Stimulated activated CD4-positive, alpha-beta T cell treated with anti-CD3 and anti-CD28 coated beads, Interleukin-15, amount 100 ng/mL, for 48 hours (primary cell): Measurements from ENCODE around the gene PGM2L1.
"Not testable (repeated sequence)": the region's sequence is repeated elsewhere in the genome, so short reads cannot be mapped to it uniquely, and the experiment has no call there.

ENCODE experiments used
- DNase-seq, 2 donors: peaks; one replicate each; pipeline ENCODE4 v3.0.0-alpha.2; 2020; ENCODE audit warnings: low read depth in 2 of 2

PGM2L1 gene

DNA sequence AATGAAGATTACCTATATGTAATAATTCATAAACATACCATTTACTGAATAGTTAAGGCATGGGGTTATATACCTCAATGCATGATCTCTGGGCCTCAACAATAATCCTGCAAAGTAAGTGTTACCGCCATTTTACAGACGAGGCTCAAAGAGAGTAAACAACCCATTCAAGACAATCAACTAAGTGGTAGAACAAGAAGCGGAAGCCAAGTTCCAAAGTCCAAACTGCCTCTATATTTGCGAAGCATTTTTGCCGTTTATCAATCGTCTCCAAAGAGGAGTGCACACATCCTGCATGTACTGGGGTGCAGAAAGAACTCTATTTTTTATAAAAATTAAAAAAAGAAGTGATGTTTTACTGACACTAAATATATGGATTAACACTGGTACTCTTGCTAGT lies 59.3 kb downstream of the PGM2L1 start:
- no peak for DNase-seq

DNA sequence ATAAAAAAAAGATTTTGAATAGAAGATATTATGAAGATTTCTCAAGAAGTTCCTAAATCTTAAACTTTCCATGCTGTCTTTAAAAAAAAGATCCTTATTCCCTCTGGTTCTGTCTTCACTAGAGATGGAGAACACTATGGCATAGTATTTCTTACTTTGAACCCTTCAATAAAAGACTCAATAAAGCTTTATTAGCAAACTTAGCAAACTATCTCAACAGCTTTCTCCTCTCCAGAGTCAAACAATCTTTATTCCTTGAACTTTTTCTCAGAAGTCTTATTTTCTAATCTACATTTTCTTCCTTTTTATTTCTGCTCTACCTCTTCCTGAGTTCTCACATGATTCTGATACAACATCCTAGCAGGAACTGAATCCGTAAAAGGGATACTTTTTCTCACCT lies 65.0 kb downstream of the PGM2L1 start:
- DNase-seq: no peak

DNA sequence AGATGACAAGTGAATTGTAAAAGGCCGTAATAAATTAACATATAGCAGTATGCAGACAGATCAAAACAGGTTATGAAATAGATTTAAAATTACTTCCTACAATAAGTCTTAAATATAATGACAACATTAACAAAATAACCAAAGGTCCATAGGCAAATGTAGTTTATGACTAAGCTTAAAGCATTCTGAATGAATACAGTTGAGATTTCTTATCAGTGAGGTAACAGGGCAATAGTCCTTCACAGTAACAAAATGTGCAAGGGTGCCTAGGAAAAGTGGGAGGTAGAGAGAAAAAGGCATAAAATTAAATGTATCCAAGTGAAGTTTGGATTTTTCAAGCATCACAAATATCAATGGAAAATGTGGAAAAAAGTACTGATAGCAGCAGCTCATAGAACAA lies 65.9 kb downstream of the PGM2L1 start:
- no peak for DNase-seq

DNA sequence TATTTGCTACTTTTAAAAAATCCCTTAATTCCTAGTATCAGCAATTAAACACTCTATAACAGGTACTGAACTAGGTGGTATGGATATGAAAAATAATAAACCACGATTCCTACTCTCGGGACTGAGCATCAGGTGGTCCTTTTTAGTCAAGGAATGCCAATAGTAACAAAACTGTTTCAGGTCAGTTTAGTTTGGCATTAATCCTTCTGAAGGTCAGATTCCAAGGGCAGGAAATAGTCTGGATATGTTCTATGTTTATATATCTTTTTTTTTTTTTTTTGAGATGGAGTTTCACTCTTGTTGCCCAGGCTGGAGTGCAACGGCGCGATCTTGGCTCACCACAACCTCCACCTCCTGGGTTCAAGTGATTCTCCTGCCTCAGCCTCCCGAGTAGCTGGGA lies 67.2 kb downstream of the PGM2L1 start:
- DNase-seq: not testable (repeated sequence)

DNA sequence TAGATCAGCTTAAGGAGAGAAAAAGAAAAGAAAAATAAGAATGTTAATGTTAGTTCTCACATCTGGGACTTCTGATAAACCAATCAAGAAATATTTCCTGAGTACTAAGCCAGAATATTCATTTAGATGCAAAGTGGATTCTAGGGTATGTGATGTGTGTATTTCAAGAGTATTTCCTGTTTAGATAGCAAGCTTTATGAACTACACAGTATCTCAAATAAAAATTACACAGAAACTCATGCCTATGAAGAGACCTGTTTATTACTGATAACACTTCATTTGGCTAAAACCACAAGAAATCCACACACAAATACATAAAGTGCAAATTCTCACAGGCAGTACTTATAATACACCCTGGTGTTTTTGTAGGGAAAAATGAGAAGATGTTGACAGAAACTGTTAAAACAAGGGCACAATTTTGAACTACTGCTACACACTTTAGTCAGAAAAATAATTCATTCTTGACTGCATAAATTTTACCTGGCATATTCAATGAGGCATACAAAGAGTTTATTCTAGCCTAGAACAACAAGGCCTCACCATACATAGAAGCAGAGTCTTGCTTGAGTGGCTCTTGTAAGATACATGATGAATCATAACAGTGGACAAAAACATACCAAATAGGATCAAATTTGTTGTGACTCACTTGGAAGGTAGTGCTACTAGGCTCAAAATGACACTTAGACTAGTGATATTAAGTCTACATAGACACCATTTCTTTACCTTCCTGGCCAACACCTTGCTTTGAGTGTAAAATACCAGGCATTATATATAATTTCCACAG lies 68.0 kb downstream of the PGM2L1 start:
- DNase-seq: no peak

DNA sequence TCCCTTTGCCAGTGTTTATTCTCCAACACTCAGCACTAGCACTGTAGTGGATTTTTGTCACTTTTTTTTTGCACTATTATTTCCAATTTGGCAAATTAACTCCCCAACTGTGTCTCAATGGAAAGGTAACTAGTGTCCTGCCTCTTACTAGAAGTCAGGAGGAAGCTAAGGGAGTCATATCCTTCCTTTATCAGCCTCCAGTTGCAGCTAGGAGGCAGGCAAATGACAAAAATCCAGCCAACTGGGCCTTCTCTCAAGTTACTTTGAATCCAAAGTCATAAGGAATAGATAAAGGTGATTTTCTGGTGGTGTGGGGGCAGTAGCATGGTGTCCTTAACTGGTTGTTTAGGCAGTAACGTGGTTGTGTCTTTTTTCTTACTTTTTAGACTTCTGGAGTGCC lies 71.2 kb downstream of the PGM2L1 start:
- no peak for DNase-seq

DNA sequence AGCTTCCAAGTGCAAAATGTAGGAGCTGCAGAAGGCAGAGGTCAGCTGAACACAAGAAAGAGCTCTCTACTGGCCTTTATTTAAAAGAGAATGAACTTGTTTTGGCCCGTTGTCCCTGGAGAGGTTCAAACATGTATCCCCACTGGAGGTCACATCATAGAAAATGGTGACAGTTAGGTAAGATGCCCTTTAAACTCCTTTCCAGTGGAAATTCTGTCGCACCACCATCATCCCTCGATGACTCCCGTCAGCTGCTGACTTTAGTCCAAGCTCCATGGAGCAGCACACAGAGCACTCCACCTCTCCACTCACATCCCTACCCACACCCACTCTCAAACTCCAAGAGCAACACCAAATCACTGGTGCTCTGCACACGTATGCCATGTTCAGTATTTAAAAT lies 71.6 kb downstream of the PGM2L1 start:
- DNase-seq: no peak

DNA sequence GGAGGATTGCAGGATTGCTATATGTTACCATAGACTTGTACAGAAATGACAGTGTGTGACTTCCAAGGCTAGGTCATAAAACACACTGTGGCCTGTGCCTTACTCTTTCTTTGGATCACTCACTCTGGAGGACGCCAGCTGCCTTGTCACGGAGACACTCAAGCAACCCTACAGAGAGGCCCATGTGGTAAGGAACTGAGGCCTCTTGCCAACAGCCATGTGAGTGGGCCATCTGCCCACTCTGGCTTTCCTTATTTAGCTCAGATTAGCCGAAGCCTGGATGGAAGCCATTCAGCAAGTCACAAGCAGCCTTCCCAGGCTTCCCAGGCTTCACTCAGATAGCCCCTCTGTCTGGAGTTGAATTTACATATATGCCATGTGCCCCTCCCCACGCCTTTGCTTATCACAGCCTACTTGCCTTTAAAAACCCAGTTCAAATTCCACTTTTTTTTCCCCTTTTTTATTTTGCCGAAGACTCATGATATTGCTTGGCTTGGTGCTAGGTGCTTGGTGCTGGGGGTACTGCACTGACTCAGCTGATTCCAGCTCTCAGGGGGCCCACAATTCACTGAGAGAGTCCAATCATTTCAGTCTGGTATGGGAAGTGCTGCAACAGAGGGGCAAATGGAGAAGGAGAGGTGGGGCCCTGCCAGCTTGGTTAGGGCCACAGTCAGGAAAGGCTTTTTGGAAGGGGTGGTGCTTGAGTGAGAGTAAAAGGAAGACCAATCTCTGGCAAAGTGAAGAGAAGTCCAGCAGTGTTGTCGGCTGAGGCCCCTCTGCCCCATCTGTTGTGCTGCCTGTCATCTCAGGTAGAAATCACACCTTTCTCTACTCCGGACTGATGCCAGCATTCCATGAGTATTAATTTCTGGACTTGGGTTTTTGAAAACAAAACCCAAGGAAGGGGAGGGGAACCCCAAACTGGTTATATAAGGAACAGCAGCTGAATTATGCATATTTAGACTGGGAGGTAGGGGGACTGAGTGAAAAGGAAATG lies 72.3 kb downstream of the PGM2L1 start:
- DNase-seq: no peak

DNA sequence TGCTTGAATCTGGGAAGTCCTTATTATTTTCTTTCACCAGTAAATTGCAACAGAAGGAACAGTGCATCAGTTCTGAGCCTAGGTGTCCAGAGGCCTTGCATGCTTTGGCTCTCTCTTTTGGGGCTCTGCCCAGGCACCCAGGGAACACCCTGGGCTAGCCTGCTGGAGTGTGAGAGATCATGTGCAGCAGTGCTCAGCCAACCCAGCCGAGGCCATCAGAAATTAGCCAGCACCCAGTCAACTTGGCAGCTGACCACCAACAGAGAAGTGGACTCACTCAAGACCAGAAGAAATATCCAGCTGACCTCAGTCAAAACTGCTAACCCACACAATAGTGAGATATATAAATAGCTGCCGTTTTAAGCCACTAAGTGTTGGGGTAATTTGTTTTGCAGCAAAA lies 75.6 kb downstream of the PGM2L1 start:
- DNase-seq: no peak

DNA sequence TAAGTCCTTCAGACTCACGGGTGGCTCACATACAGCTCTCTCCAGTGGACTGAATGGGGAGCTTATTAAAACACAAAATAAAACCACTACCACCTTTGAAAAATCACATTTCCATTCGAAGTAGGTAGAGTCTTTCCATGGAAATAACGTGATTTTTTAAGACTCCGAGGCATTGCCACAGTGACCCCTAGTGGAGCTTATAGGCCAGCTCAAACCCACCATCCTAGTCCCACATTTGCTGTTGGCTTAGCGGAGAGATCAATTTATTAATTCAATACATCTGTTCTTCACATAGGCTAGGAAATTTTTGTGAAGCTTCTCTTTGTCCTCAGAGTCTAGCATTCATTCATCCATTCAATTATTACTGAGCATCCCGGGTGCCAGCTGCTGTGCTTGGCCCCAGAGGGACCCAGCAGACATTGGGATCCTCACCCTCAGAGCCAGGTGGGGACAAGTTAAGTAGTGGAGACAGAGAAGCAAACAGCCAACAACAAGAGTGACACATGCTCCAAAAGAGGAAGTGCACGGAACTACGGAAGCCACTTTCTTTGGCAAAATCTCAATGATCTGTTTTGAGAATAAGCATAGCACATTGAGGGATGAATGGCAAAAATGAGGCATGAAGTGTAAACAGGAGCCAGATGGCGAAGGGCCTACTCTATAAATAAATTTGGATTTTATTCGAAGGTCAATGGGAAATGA lies 76.6 kb downstream of the PGM2L1 start:
- DNase-seq: no peak

DNA sequence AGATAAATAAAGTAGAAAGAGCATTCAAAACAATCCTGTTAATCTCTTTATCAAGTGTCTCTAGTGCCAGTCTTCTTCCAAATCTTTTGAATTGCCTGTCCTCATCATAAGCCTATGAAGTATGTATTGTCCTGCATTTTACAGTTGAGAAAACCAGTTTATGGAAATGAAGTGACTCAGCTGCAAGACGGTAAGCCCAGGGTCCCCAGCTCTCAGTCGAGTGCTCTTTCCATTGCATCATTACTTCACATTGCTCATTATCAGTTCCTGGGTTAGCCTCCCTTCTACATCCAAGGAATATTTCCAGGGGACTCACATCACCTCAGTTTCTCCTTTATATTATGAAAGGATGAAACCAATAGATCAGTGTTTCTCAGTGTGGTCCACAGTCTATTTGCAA lies 77.7 kb downstream of the PGM2L1 start:
- DNase-seq: no peak

DNA sequence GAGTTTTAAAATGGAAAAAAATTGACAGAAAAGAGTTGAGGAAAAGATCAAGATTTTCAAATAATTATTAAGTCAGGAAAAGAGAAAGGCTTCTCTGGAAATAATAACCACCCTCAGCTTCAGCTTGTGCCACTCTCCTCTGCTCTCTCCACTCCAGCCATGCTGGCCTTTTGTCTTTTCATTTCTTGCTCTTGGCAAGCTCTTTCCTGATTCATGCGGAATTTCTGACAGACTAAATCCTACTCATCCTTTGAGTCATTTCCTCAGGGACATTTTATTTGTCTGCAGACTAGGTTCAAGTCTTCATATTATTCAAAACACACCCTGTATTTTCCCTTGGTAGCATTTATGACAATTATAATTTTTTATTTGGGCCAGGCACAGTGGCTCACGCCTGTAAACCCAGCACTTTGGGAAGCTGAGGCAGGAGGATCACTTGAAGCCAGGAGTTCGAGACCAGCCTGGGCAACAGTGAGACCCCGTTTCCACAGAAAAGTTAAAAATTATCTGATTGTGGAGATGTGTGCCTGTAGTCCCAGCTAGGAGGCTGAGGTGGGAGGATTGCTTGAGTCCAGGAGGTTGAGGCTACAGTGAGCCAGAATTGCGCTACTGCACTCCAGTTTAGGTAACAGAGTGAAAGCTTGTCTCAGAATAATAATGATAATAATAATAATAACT lies 79.0 kb downstream of the PGM2L1 start:
- no peak for DNase-seq

DNA sequence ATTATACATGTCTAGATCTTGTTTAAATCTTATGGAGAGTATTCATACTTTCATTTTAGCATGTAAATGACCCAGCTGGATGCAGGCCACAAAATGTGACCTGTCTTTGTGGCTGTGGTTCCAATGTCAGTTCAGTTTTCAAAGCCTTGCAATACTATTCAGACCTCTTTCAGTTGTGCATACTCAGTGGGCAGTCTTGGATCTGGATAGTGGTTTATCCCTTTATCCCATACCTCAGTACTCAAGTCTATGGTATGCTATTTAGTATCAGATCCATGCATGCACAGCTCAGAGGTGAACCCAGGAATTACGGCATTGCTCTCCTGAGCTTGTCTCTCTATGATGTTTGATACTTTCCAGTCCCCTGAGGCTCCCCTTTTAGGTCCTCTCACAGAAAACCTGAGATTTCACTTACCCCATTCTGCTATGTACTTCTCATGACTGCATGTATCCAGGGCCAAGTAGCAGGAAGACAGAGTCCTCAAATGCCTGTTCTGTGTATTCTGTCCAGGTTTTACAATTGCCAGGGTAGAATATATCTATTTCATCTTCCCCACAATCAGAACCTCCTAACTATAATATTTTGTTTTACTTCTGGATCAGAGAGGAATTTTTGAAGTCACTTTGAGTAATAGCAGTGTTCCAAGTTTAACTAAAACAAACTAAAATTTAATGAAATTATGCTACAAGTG lies 79.8 kb downstream of the PGM2L1 start:
- no peak for DNase-seq

DNA sequence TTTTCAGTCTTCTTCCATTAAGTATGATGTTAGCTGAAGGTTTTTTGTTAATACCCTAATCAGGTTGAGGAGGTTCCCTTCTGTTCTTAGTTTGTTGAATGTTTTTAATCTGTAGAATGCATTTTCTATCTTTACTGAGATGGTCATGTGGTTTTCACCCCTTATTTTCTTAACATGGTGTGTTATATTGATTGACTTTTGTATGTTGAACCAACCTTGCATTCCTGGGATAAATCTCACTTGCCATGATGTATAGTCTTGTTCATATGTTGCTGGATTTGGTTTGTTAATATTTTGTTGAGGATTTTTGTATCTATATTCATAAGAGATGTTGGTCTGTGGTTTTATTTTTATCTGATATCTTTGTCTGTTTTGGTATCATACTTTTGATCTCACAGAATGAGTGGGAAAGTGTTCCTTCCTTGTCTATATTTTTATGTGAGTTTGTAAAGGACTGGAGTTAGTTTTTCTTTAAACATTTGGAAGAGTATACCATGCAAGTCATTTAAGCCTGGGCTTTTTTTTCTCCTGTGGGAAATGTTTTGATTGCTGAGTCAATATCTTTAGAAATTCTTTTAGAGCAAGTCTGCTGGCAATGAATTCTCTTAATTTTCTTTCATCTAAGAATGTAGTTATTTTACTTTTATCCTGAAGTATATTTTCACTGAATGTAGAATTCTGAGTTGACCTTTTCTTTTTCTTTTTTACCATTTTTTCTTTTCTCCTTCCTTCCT lies 81.3 kb downstream of the PGM2L1 start:
- DNase-seq: no peak

DNA sequence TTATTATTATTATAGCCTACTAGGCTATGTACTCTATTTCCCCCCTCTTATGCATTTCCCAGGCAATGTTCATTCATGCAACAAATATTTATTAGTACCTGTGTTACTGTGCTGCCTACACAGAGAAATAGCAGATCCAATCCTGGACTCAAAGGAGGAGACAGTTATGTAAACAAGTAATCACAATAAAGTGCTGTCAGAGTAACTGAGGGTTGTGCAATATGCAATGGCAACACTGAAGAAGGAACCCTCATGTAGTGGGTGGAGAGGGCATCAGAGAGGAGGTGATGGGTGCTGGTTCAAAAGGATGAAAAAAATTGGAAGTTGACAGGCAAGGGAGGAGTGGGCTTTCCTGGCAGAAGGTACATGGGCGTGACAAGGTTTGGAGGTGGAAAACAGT lies 85.9 kb downstream of the PGM2L1 start:
- no peak for DNase-seq

DNA sequence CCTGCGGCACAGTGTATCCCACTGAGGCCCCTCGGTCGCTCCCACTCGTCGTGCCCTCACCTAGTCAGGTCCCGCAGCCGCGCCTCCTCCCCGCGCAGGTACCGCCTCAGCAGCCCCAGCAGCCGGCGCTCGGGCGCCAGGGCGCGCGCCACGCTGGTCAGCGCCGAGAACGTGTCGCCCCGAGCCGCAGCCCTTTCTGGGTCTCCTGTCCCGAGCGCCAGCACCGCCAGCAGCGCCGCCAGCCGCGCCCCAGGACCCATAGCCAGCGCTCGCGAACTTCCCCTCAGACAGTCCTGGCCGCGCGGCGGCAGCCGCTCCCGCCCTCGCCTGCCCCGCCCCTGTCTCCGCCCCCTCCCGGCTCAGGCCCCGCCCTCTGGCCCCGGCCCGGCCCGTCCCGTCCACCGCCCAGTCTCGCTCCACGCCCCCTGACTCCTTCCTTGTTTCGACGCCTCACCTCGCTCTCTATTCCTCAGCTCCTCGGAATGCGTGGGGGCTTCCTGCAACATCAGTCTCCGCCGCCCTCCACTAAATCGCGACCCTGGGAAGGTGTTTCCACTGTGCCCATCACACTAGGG lies 86.8 kb downstream of the PGM2L1 start, which contains the start of gene P4HA3:
P4HA3 (minus strand) TSS at position 289 of the 575 bp plus-strand sequence; CDS start at position 260, 29 bp downstream.
- DNase-seq: peak in 1 of 2 donors; percentile 44

DNA sequence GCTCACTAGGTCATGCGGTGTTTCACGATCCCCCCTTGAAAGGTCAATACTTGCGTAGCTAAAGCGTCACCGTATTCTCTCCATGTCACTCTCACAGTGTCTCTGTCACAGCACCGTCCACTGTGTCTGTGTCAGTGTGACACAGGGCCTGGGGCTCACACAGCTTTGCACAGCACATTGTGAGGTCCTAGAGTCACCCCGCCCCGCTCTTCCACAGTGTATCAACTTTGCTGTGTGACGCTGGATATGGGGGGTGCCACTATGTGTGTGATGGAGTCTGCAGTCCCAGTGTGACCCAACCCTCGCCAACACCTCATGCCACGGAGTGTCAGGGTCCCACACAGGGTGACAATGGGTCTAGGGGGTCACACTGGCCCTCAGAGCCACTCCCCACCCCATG lies 87.4 kb downstream of the PGM2L1 start:
- no peak for DNase-seq

DNA sequence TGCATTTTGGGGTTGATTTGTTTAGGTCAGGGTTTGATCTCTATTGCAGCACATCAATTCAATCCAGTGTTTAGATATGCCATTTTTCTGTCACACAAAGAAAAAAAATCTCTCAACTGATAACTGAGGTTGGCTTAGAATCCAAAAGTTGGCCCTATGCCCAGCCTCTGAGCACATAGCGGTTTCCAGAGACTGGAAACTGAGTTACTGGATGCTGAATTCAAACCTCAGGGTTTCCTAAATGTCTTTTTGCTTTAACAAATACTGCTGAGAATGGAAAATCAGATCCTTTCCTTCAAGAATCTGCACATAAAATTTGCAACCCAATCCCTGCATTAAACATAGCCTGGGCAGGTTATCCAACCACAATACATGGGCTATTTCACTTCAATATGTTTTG lies 90.8 kb downstream of the PGM2L1 start:
- no peak for DNase-seq

DNA sequence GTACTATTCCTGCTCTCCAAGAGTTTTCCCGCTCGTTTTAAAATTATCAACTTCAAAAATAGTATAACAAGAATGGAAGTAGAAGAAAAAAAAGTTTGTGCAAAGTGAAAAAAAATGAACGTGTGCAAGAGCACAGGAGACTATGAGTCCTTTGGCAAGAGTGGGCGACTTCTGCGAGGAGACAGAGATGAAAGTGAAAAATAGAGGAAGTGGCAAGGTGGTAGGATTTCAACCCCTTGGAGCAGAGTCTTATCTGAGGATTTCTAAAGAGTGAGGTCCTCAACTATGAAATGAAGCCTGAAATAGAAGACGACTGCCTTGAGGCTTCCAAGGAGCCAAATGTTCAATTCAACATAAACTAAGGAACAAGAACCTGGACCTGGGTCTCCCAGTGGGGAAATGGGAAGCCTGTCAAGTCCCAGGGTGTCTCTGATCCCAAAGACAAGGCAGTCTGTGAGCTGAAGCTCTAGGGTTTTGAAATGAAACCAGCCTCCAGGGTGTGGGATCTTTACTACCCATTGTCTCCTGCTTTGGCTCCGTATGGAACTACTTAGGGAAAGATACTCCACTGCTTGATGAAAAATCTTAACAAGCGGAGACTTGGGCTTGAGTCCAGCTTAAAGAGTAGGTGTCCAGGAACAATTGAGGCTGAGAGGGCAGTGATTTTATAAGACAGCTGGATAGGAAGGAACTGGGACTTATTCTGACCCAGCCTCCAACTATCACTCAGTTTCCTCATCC lies 91.6 kb downstream of the PGM2L1 start:
- no peak for DNase-seq
